VCaP (cell line): ENCODE results near the gene C14orf93.
A peak's percentile ranks its signal among the peaks of the same experiment; 100 is the strongest.

Source experiments
- H3K27ac ChIP-seq: fragments of 450-650 bp; 2 replicates; pipeline ENCODE4 v1.5.1; 2017
- CTCF ChIP-seq: fragments of 450-650 bp; conservative IDR thresholded peaks from 2 replicates; pipeline ENCODE4 v1.5.1; 2017; ENCODE audit warnings: mild to moderate bottlenecking, moderate library complexity

The C14orf93 gene

GRCh38 chr14:22982477-22983245 lies 27.3 kb downstream of the C14orf93 start, which contains the start of gene AJUBA:
Gene AJUBA, minus strand, starts transcription at chr14:22982551. Its CDS starts 285 bp downstream, at chr14:22982266.
- peak within 1 kb of the TSS; percentile 60 for H3K27ac ChIP-seq

GRCh38 chr14:22981876-22982476 lies 28.0 kb downstream of the C14orf93 start:
- TF ChIP-seq CTCF = no peak
- peak overlapping the region; percentile 60; the same call in 1 of the 2 replicates for H3K27ac ChIP-seq

More at GRCh38 chr14:22982477-22983245, 27.3 kb downstream of the C14orf93 start, which contains the start of gene AJUBA:
- no peak for TF ChIP-seq CTCF

GRCh38 chr14:22981090-22981875 lies 28.7 kb downstream of the C14orf93 start:
- H3K27ac ChIP-seq = no peak overlapping the region; the same call in 1 of the 2 replicates
- TF ChIP-seq CTCF = no peak

GRCh38 chr14:22980672-22981089 lies 29.3 kb downstream of the C14orf93 start:
- H3K27ac ChIP-seq = no peak overlapping the region
- TF ChIP-seq CTCF = no peak

- no peak for TF ChIP-seq CTCF
- H3K27ac ChIP-seq = no peak overlapping the region
Observed at GRCh38 chr14:22979748-22980392, 30.1 kb downstream of the C14orf93 start.

GRCh38 chr14:22978981-22979671 lies 30.8 kb downstream of the C14orf93 start:
- no peak overlapping the region for H3K27ac ChIP-seq
- no peak for TF ChIP-seq CTCF
